Endodermal cell (in vitro differentiated cells): ENCODE measurements around the gene KIF26B. TPM values are rescaled to one million over a fixed set of nuclear protein-coding genes. Genes with fewer than 3 reads are reported as not detected.

Experiments
- DNase-seq: peaks from one replicate; pipeline ENCODE4 v3.0.0-alpha.2; 2017
- H3K27ac ChIP-seq: 2 replicates; pipeline ENCODE4 v1.5.1; 2013; ENCODE audit warnings: mild to moderate bottlenecking, low read depth, low read length, moderate library complexity
- H3K27me3 ChIP-seq: 2 replicates; pipeline ENCODE4 v1.6.1; 2013; ENCODE audit warnings: mild to moderate bottlenecking, low read length, moderate library complexity; ENCODE audit not compliant: insufficient read depth, control insufficient read depth, poor library complexity, severe bottlenecking
- H3K36me3 ChIP-seq: 2 replicates; pipeline ENCODE4 v1.7.0; 2013; ENCODE audit warnings: mild to moderate bottlenecking, low read length, moderate library complexity; ENCODE audit not compliant: control insufficient read depth, insufficient read depth
- H3K4me1 ChIP-seq: one replicate; pipeline ENCODE4 v1.7.0; 2013; ENCODE audit warnings: low read length; ENCODE audit not compliant: control insufficient read depth, insufficient read depth
- H3K4me3 ChIP-seq: 2 replicates; pipeline ENCODE4 v1.5.1; 2013; ENCODE audit warnings: mild to moderate bottlenecking, low read length, moderate library complexity
- H3K9ac ChIP-seq: 2 replicates; pipeline ENCODE4 v1.6.1; 2013; ENCODE audit warnings: mild to moderate bottlenecking, low read length, moderate library complexity; ENCODE audit not compliant: poor library complexity, severe bottlenecking; ENCODE audit errors: extremely low read depth
- H3K9me3 ChIP-seq: 2 replicates; pipeline ENCODE4 v1.6.1; 2013; ENCODE audit warnings: mild to moderate bottlenecking, low read length, moderate library complexity; ENCODE audit not compliant: control insufficient read depth
- H3K27ac Mint-ChIP-seq: 2 replicates; pipeline ENCODE4 v1.8.0; 2020; ENCODE audit warnings: mixed read lengths
- H3K27me3 Mint-ChIP-seq: 2 replicates; pipeline ENCODE4 v1.8.0; 2021; ENCODE audit warnings: mild to moderate bottlenecking, mixed read lengths; ENCODE audit not compliant: insufficient read depth
- H3K36me3 Mint-ChIP-seq: 2 replicates; pipeline ENCODE4 v1.8.0; 2020; ENCODE audit warnings: low read depth, mixed read lengths
- H3K4me1 Mint-ChIP-seq: 2 replicates; pipeline ENCODE4 v1.8.0; 2020; ENCODE audit warnings: mixed read lengths
- H3K4me3 Mint-ChIP-seq: 2 replicates; pipeline ENCODE4 v1.8.0; 2020; ENCODE audit warnings: mild to moderate bottlenecking, moderate library complexity, mixed read lengths
- H3K9me3 Mint-ChIP-seq: 2 replicates; pipeline ENCODE4 v1.8.0; 2020; ENCODE audit warnings: mild to moderate bottlenecking, mixed read lengths
- WGBS, 2 experiments: methylation state at CpG; one replicate each; pipeline versions ENCODE4 v1.1.5 to v1.1.7; 2013; ENCODE audit warnings: missing lambda C conversion rate in 2 of 2, mixed read lengths in 1 of 2; ENCODE audit not compliant: insufficient coverage in 1 of 2, insufficient read length in 1 of 2; 5-methylcytosine and 5-hydroxymethylcytosine counted together
- total RNA-seq, 2 donors: library from RNA; stranded (reverse); fragmentation: NEBNext Ultra II Directional in 1 of 2; extraction: Animal tissue kit (Norgen Biotek cat#: 25700) in 1 of 2; gene quantifications; 2 replicates in 1 of 2; 3 replicates in 1 of 2; pipeline ENCODE4 v1.2.1, GENCODE V29; 2021
- TF ChIP-seq, protein P1 (sequence below): fragments of 200-600 bp; sonication (generic); conservative IDR thresholded peaks from 2 replicates; pipeline ENCODE4 v1.5.0; 2021; ENCODE audit warnings: antibody characterized with exemption, mild to moderate bottlenecking

Gene KIF26B
- total RNA-seq, 2 donors from 2014 or later = 12.3 to 21.0 TPM

DNA sequence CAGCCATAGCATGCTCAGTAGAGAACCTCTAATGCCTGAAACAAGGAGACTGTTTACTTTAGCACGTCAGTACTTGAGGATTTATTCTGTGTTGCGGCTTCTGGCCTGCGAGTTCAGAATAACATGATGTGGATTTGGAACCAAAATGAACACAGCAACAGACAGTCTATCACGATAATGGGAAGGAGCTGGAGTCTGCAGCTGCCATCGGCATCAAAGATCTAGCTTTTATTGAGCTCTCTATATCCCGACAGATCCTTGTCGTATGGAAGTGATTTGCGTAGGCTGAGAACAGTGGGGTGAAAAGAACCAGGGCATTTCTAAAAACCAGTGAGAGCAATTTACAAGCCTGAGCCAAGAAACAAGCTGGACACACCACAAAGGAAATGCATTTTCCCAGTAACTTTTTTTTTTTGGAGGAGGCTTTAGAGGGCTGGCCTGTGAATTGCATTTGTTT, 294.2 kb downstream of the KIF26B start:
- no peak overlapping the region for H3K27ac ChIP-seq
- peak; percentile 30 for DNase-seq
- Mint-ChIP-seq H3K27me3 (no peaks in the 10 kb centered on the region), H3K4me1 (peaks cover 27% of the 10 kb centered on the region), H3K4me3 (no peak overlapping the region), H3K9me3 (peaks cover 18% of the 10 kb centered on the region), H3K27ac (no peak overlapping the region), H3K36me3 (peaks cover 16% of the 10 kb centered on the region)
- H3K4me3 ChIP-seq = no peak overlapping the region
- WGBS, 2 experiments = 90 to 96% methylated on average over 8 of the region's 8 CpGs
- TF ChIP-seq, protein P1, sequence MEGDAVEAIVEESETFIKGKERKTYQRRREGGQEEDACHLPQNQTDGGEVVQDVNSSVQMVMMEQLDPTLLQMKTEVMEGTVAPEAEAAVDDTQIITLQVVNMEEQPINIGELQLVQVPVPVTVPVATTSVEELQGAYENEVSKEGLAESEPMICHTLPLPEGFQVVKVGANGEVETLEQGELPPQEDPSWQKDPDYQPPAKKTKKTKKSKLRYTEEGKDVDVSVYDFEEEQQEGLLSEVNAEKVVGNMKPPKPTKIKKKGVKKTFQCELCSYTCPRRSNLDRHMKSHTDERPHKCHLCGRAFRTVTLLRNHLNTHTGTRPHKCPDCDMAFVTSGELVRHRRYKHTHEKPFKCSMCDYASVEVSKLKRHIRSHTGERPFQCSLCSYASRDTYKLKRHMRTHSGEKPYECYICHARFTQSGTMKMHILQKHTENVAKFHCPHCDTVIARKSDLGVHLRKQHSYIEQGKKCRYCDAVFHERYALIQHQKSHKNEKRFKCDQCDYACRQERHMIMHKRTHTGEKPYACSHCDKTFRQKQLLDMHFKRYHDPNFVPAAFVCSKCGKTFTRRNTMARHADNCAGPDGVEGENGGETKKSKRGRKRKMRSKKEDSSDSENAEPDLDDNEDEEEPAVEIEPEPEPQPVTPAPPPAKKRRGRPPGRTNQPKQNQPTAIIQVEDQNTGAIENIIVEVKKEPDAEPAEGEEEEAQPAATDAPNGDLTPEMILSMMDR = no peak
- H3K4me1 ChIP-seq = no peaks in the 10 kb centered on the region
- H3K36me3 ChIP-seq = no peaks in the 10 kb centered on the region
- peaks cover 10% of the 10 kb centered on the region for H3K9me3 ChIP-seq
- no peak overlapping the region for H3K9ac ChIP-seq
- H3K27me3 ChIP-seq = no peaks in the 10 kb centered on the region

GRCh38 chr1:245453541-245453940, 298.8 kb downstream of the KIF26B start:
- Histone ChIP-seq H3K27ac (no peak overlapping the region), H3K9me3 (no peaks in the 10 kb centered on the region), H3K4me1 (peaks cover 4% of the 10 kb centered on the region), H3K27me3 (no peaks in the 10 kb centered on the region), H3K4me3 (no peak overlapping the region), H3K9ac (no peak overlapping the region), H3K36me3 (no peaks in the 10 kb centered on the region)
- H3K4me3 Mint-ChIP-seq = no peak overlapping the region
- TF ChIP-seq, protein P1 = no peak
- peaks cover 28% of the 10 kb centered on the region for H3K4me1 Mint-ChIP-seq
- H3K36me3 Mint-ChIP-seq = peaks cover 3% of the 10 kb centered on the region
- no peak overlapping the region for H3K27ac Mint-ChIP-seq
- DNase-seq = no peak
- peaks cover 12% of the 10 kb centered on the region for H3K9me3 Mint-ChIP-seq
- 80 to 94% methylated on average over 1 to 4 of the region's 4 CpGs for WGBS, 2 experiments
- H3K27me3 Mint-ChIP-seq = no peaks in the 10 kb centered on the region

- Mint-ChIP-seq H3K4me1 (peaks cover 25% of the 10 kb centered on the region), H3K4me3 (no peak overlapping the region), H3K27ac (peak overlapping the region; percentile 30), H3K36me3 (peaks cover 3% of the 10 kb centered on the region), H3K9me3 (peaks cover 12% of the 10 kb centered on the region), H3K27me3 (no peaks in the 10 kb centered on the region)
- Histone ChIP-seq H3K4me1 (peaks cover 4% of the 10 kb centered on the region), H3K27ac (no peak overlapping the region), H3K36me3 (no peaks in the 10 kb centered on the region), H3K9me3 (no peaks in the 10 kb centered on the region), H3K27me3 (no peaks in the 10 kb centered on the region), H3K4me3 (no peak overlapping the region), H3K9ac (no peak overlapping the region)
- TF ChIP-seq, protein P1 = no peak
- DNase-seq = no peak
- WGBS, 2 experiments = 94 to 100% methylated on average over 2 of the region's 2 CpGs
Observed at GRCh38 chr1:245454051-245454450, 299.3 kb downstream of the KIF26B start.
